H1 (cell line): ENCODE measurements around the gene REPIN1. TPM values are rescaled to one million over a fixed set of nuclear protein-coding genes. Genes with fewer than 3 reads are reported as not detected.

Experiments used
- CTCF ChIA-PET: fragments of 300-600 bp; sonication (Branson Sonifier 250); formaldehyde crosslinking; loops from one replicate; lab custom pipeline; 2021; ENCODE audit not compliant: partially characterized antibody; lab: Charles Lee
- POLR2A ChIA-PET: fragments of 300-600 bp; sonication (Branson Sonifier 250); formaldehyde crosslinking; loops from one replicate; lab custom pipeline; 2021; ENCODE audit warnings: inconsistent platforms; ENCODE audit not compliant: partially characterized antibody; lab: Charles Lee
- DNase-seq, 2 experiments: peaks; one replicate each; pipeline versions ENCODE4 v3.0.0 to v3.0.0-alpha.2; 2010 to 2022; ENCODE audit warnings: low spot score in 2 of 2, low read depth in 1 of 2, mixed read lengths in 1 of 2
- FAIRE-seq: peaks from 2 replicates; lab custom pipeline; 2011; peaks lifted over from hg19 to GRCh38; lab: Jason Lieb, UNC
- H2AFZ ChIP-seq: 2 replicates; pipeline ENCODE4 v1.8.1; 2012; ENCODE audit warnings: low read length, inconsistent platforms
- H2AK5ac ChIP-seq: 2 replicates; pipeline ENCODE4 v1.6.1; 2013; ENCODE audit warnings: low read depth, low read length
- H2BK120ac ChIP-seq: replicated peaks from 2 replicates; pipeline ENCODE3; 2013; ENCODE audit warnings: low read depth, low read length, inconsistent platforms
- H2BK12ac ChIP-seq: 2 replicates; pipeline ENCODE4 v1.6.1; 2013; ENCODE audit warnings: low read depth, low read length
- H2BK15ac ChIP-seq: 2 replicates; pipeline ENCODE4 v1.6.1; 2013; ENCODE audit warnings: low read length
- H2BK20ac ChIP-seq: 2 replicates; pipeline ENCODE4 v1.6.1; 2013; ENCODE audit warnings: low read length
- H2BK5ac ChIP-seq: 2 replicates; pipeline ENCODE4 v1.6.1; 2013; ENCODE audit warnings: low read depth, low read length
- H3K14ac ChIP-seq: 2 replicates; pipeline ENCODE4 v1.6.1; 2013; ENCODE audit warnings: inconsistent platforms; ENCODE audit not compliant: insufficient read length
- H3K18ac ChIP-seq: 2 replicates; pipeline ENCODE4 v1.6.1; 2013; ENCODE audit warnings: low read length; ENCODE audit errors: extremely low read depth
- H3K23ac ChIP-seq: 2 replicates; pipeline ENCODE4 v1.6.1; 2013; ENCODE audit warnings: inconsistent platforms; ENCODE audit not compliant: insufficient read length
- H3K23me2 ChIP-seq: 2 replicates; pipeline ENCODE4 v1.6.1; 2013; ENCODE audit warnings: low read depth, low read length
- H3K27ac ChIP-seq: 2 replicates; pipeline ENCODE4 v1.6.1; 2011; ENCODE audit warnings: low read depth, low read length, inconsistent platforms
- H3K27me3 ChIP-seq, 4 experiments: replicated peaks in 1 of 4; 1 replicate in 1 of 4; 2 replicates in 3 of 4; pipeline versions ENCODE4 v1.6.1 to v1.8.1; 2011 to 2013; ENCODE audit warnings: low read length in 3 of 4, mild to moderate bottlenecking in 3 of 4, inconsistent platforms in 2 of 4, mixed read lengths in 2 of 4, moderate library complexity in 1 of 4; ENCODE audit not compliant: control insufficient read depth in 3 of 4, insufficient read depth in 3 of 4; ENCODE audit errors: extremely low read depth in 1 of 4
- H3K36me3 ChIP-seq, 4 experiments: 2 replicates each; pipeline versions ENCODE4 v1.6.1 to v1.8.1; 2011 to 2013; ENCODE audit warnings: mild to moderate bottlenecking in 4 of 4, low read length in 3 of 4, moderate library complexity in 2 of 4, control low read depth in 1 of 4, inconsistent platforms in 1 of 4; ENCODE audit not compliant: insufficient read depth in 4 of 4, control insufficient read depth in 2 of 4
- H3K4ac ChIP-seq: replicated peaks from 2 replicates; pipeline ENCODE3; 2013; ENCODE audit warnings: low read length, low read depth, mixed read lengths, inconsistent platforms; ENCODE audit not compliant: insufficient read length
- H3K4me1 ChIP-seq, 4 experiments: replicated peaks in 1 of 4; 1 replicate in 1 of 4; 2 replicates in 3 of 4; pipeline versions ENCODE4 v1.6.1 to v1.8.1; 2011 to 2013; ENCODE audit warnings: low read length in 3 of 4, inconsistent platforms in 2 of 4, mixed read lengths in 1 of 4; ENCODE audit not compliant: insufficient read depth in 4 of 4, control insufficient read depth in 3 of 4
- H3K4me2 ChIP-seq, 2 experiments: 2 replicates each; pipeline versions ENCODE4 v1.6.1 to v1.8.1; 2011 to 2013; ENCODE audit warnings: low read depth in 2 of 2, low read length in 2 of 2, control low read depth in 1 of 2, inconsistent platforms in 1 of 2, mild to moderate bottlenecking in 1 of 2; ENCODE audit not compliant: insufficient read depth in 1 of 2
- H3K4me3 ChIP-seq, 4 experiments: fragments of 200-600, 300-600 bp in 1 of 4; sonication (generic), shearing (Covaris generic), sonication (Bioruptor Twin) in 1 of 4; 2 replicates each; pipeline versions ENCODE4 v1.5.1 to v1.8.1; 2011 to 2016; ENCODE audit warnings: low read length in 4 of 4, low read depth in 3 of 4, control low read depth in 2 of 4, inconsistent platforms in 2 of 4, mild to moderate bottlenecking in 2 of 4, mixed read lengths in 1 of 4, moderate library complexity in 1 of 4; ENCODE audit not compliant: insufficient read depth in 2 of 4; ENCODE audit errors: extremely low read depth in 1 of 4
- H3K56ac ChIP-seq: replicated peaks from 2 replicates; pipeline ENCODE3; 2013; ENCODE audit warnings: low read depth, mild to moderate bottlenecking, mixed read lengths, low read length, inconsistent platforms; ENCODE audit not compliant: insufficient read length
- H3K79me1 ChIP-seq: 2 replicates; pipeline ENCODE4 v1.6.1; 2013; ENCODE audit warnings: low read depth, low read length, control low read depth
- H3K79me2 ChIP-seq, 2 experiments: 2 replicates each; pipeline versions ENCODE4 v1.6.1 to v1.8.1; 2012 to 2013; ENCODE audit warnings: low read length in 2 of 2, mild to moderate bottlenecking in 2 of 2, inconsistent platforms in 1 of 2; ENCODE audit not compliant: insufficient read depth in 2 of 2, control insufficient read depth in 1 of 2
- H3K9ac ChIP-seq, 4 experiments: replicated peaks in 1 of 4; 1 replicate in 1 of 4; 2 replicates in 3 of 4; pipeline versions ENCODE4 v1.6.1 to v1.8.1; 2011 to 2013; ENCODE audit warnings: low read depth in 3 of 4, low read length in 3 of 4, control low read depth in 2 of 4, mild to moderate bottlenecking in 2 of 4, moderate library complexity in 2 of 4, inconsistent platforms in 1 of 4; ENCODE audit errors: extremely low read depth in 1 of 4
- H3K9me3 ChIP-seq, 2 experiments: 2 replicates each; pipeline versions ENCODE4 v1.6.1 to v1.8.1; 2012 to 2013; ENCODE audit warnings: mild to moderate bottlenecking in 2 of 2, moderate library complexity in 2 of 2, control low read depth in 1 of 2, inconsistent platforms in 1 of 2, low read depth in 1 of 2, low read length in 1 of 2, mixed read lengths in 1 of 2; ENCODE audit not compliant: insufficient read depth in 2 of 2
- H4K20me1 ChIP-seq, 2 experiments: replicated peaks in 1 of 2; 2 replicates each; pipeline versions ENCODE3 to v1.8.1; 2011 to 2013; ENCODE audit warnings: inconsistent platforms in 2 of 2, low read length in 2 of 2, mild to moderate bottlenecking in 1 of 2; ENCODE audit not compliant: insufficient read depth in 2 of 2, control insufficient read depth in 1 of 2
- H4K5ac ChIP-seq: 2 replicates; pipeline ENCODE4 v1.6.1; 2013; ENCODE audit warnings: low read length, low read depth, mixed read lengths, inconsistent platforms; ENCODE audit not compliant: insufficient read length
- H4K8ac ChIP-seq: 2 replicates; pipeline ENCODE4 v1.8.0; 2013; ENCODE audit warnings: mild to moderate bottlenecking, moderate library complexity, low read length, inconsistent platforms; ENCODE audit not compliant: insufficient read depth; ENCODE audit errors: extremely low read depth
- H4K91ac ChIP-seq: replicated peaks from 2 replicates; pipeline ENCODE3; 2013; ENCODE audit warnings: low read length, mixed read lengths, inconsistent platforms; ENCODE audit not compliant: insufficient read length
- BCL11A ChIP-seq, 2 experiments: IDR thresholded peaks; one replicate each; pipeline ENCODE4 v1.6.1; 2011; ENCODE audit warnings: low read depth in 2 of 2, low read length in 2 of 2, mild to moderate bottlenecking in 2 of 2
- CHD1 ChIP-seq: IDR thresholded peaks from 2 replicates; pipeline ENCODE4 v1.6.1; 2012; ENCODE audit warnings: low read depth, low read length, improper control_type of control experiment
- CHD2 ChIP-seq: IDR thresholded peaks from 2 replicates; pipeline ENCODE4 v1.6.1; 2012; ENCODE audit warnings: low read length, improper control_type of control experiment
- CREB1 ChIP-seq: IDR thresholded peaks from 2 replicates; pipeline ENCODE4 v1.6.1; 2012; ENCODE audit warnings: inconsistent platforms
- HDAC2 ChIP-seq, 2 experiments: fragments of 300-600 bp in 1 of 2; sonication (generic) in 1 of 2; IDR thresholded peaks; 2 replicates each; pipeline ENCODE4 v1.6.1; 2011 to 2012; ENCODE audit warnings: low read depth in 2 of 2, low read length in 2 of 2, mild to moderate bottlenecking in 2 of 2, moderate library complexity in 2 of 2, borderline replicate concordance in 1 of 2, inconsistent platforms in 1 of 2
- JUN ChIP-seq: IDR thresholded peaks from 2 replicates; pipeline ENCODE4 v1.6.1; 2011; ENCODE audit warnings: low read depth, mild to moderate bottlenecking, improper control_type of control experiment, low read length
- JUND ChIP-seq: IDR thresholded peaks from 2 replicates; pipeline ENCODE4 v1.6.1; 2011; ENCODE audit warnings: mild to moderate bottlenecking, improper control_type of control experiment, low read length
- NRF1 ChIP-seq: IDR thresholded peaks from 2 replicates; pipeline ENCODE4 v1.6.1; 2011; ENCODE audit warnings: mild to moderate bottlenecking, low read depth, low read length, improper control_type of control experiment
- WGBS, 2 experiments: shearing (Covaris generic) in 1 of 2; methylation state at CpG; one replicate each; pipeline versions ENCODE4 v1.1.6 to v1.1.7; 2013 to 2015; ENCODE audit warnings: low lambda C conversion rate in 2 of 2, mixed read lengths in 2 of 2, inconsistent platforms in 1 of 2, low coverage in 1 of 2, missing lambda C conversion rate in 1 of 2; ENCODE audit not compliant: insufficient replicate concordance in 2 of 2, insufficient coverage in 1 of 2, insufficient read length in 1 of 2; ENCODE audit errors: extremely low coverage in 1 of 2, missing lambda C conversion rate in 1 of 2; 5-methylcytosine and 5-hydroxymethylcytosine counted together
- polyA plus RNA-seq, 7 experiments: library from polyadenylated mRNA; depleted of rRNA in 3 of 7; stranded (reverse) in 5 of 7; unstranded in 2 of 7; fragments of >200 nt in 5 of 7; fragments of 200-250 nt in 2 of 7; gene quantifications; 1 replicate in 5 of 7; 2 replicates in 1 of 7; 4 replicates in 1 of 7; pipeline versions ENCODE4 v1.2.1 to v1.2.3, GENCODE V29; 2011 to 2013; ENCODE audit warnings: missing spikeins in 2 of 7, mixed read lengths in 2 of 7
- total RNA-seq: library from RNA; stranded (reverse); fragmentation: NEBNext Ultra II Directional; extraction: Animal tissue kit (Norgen Biotek cat#: 25700); gene quantifications from 2 replicates; pipeline ENCODE4 v1.2.1, GENCODE V29; 2021

REPIN1 gene
- total and polyA plus RNA-seq, 2 of the 8 experiments (the other 6 are each of a cell fraction or from before 2014, with no cell fraction given): 98.6 to 125 TPM

DNA sequence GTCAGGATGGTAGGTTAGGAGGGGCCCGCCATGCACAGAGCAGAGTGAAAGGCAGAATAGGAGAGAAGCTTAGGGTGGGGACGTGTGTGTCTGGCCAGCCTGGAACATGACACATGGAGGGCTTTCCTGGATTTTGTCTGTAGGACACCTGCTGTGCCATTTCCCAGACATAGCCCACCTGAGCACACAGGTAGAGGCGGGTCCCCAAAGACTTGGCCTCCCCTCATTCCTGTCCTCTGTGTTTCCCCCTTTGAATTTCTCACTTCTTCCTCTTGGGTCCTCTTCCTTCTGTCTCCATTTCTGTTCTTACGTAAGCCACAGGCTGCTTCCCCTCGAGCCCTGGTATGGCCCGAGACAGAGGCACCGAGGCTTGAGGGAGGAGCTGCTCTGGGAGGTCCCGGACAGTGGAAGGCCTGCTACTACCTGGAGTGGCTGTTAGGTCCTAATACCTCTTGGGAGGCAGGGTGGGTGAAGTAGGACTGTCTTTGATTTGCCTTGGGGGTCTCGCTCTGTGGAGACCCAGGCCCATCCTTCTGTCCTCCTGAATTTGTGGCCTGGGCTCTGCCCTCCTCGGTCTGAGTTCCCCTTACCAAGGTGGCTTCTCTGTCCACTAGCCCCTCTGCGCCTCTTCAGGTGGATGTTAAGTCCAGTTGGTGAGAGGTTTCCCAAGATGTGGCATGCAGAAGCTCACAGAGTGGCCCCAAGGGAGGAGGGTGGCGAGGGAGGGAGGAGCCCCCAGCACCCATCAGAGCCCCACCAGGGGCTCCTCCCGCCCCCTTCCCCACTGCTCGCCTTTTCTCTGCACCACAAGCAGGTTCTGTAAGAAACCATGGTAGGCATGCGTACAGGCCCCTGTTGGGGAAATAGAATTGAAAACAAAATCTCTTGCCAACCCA is 16.0 kb downstream of the REPIN1 start:
- peak overlapping the region; percentile 19 for H4K5ac ChIP-seq
- ChIA-PET POLR2A (interaction anchor here (0.6 to 9.0 kb wide), 13 partner anchors 7 to 161 kb away, joined by 3 to 170 read pairs (median 6); partner anchors contain the start of genes ACTR3C, LRRC61 and REPIN1), CTCF (interaction anchor here (0.7 to 4.2 kb wide), 17 partner anchors 9 to 578 kb away, joined by 3 to 31 read pairs (median 5); partner anchors contain the start of gene REPIN1)
- no peak overlapping the region for H3K14ac ChIP-seq
- H3K36me3 ChIP-seq: peaks cover 0 to 32% (median 0%) of the 10 kb centered on the region in 4 experiments; a peak in 3 of 8 replicates
- no peak overlapping the region for H3K4ac ChIP-seq
- H3K27ac ChIP-seq: peak overlapping the region; percentile 83
- peak overlapping the region; percentile 97 for H2BK20ac ChIP-seq
- H4K20me1 ChIP-seq: no peaks in the 10 kb centered on the region
- H3K27me3 ChIP-seq: no peaks in the 10 kb centered on the region
- peak overlapping the region in 3 of 4 experiments; percentile 17 to 43 (median 36); a peak in 5 of 8 replicates for H3K4me3 ChIP-seq
- no peak overlapping the region; the same call in 1 of the 2 replicates for H4K8ac ChIP-seq
- no peak for DNase-seq
- H2AK5ac ChIP-seq: peak overlapping the region; percentile 29; the same call in 1 of the 2 replicates
- peak overlapping the region; percentile 95 for H2BK15ac ChIP-seq
- H3K79me1 ChIP-seq: peaks cover 18% of the 10 kb centered on the region
- peak overlapping the region; percentile 5 for H2BK12ac ChIP-seq
- H4K91ac ChIP-seq: peak overlapping the region; percentile 37
- H3K23ac ChIP-seq: no peak overlapping the region
- H3K18ac ChIP-seq: peak overlapping the region; percentile 91
- H3K4me2 ChIP-seq: peak overlapping the region; percentile 61 to 94
- peaks cover 29 to 58% (median 47%) of the 10 kb centered on the region in 4 experiments for H3K4me1 ChIP-seq
- H3K9ac ChIP-seq: peak overlapping the region in 2 of 4 experiments; percentile 44 to 48; a peak in 2 of 7 replicates
- peaks cover 0 to 78% of the 10 kb centered on the region in 2 experiments for H3K79me2 ChIP-seq
- peak overlapping the region; percentile 7 for H3K56ac ChIP-seq
- FAIRE-seq: no peak
- H3K9me3 ChIP-seq: no peaks in the 10 kb centered on the region
- peak overlapping the region; percentile 92 for H2BK5ac ChIP-seq
- H2AFZ ChIP-seq: no peak overlapping the region
- peaks cover 7% of the 10 kb centered on the region for H3K23me2 ChIP-seq
- TF ChIP-seq BCL11A (IDR thresholded peaks at IDR 0.05; ENCODE audit: low read depth in 2 of 2, low read length in 2 of 2) (no peak), CREB1 (no peak), CHD1 (no peak), JUN (no peak), JUND (no peak), NRF1 (no peak), CHD2 (no peak), HDAC2 (IDR thresholded peaks at IDR 0.05; ENCODE audit: borderline replicate concordance in 1 of 2, low read depth in 2 of 2, low read length in 2 of 2) (no peak)
- WGBS, 2 experiments: 73% methylated on average over 15 of the region's 15 CpGs; no CpG with 5 or more reads in 1 of the 2 experiments
- peak overlapping the region; percentile 11 for H2BK120ac ChIP-seq
